Thyroid gland (tissue), 4 donors: ENCODE data around the gene ZNF394.

Experiments used
- POLR2A ChIP-seq, 2 donors: fragments of 450-650 bp; IDR thresholded peaks; one replicate each; pipeline ENCODE4 v1.6.1; 2017; ENCODE audit warnings: antibody characterized with exemption in 2 of 2, mild to moderate bottlenecking in 2 of 2, moderate library complexity in 1 of 2
- TF ChIP-seq, protein P1 (sequence below), 6 experiments: fragments of 200-600 bp in 3 of 6; fragments of 450-650 bp in 3 of 6; sonication (generic) in 3 of 6; IDR thresholded peaks; one replicate each; pipeline ENCODE4 v1.5.1; 2016 to 2019; ENCODE audit warnings: antibody characterized with exemption in 6 of 6, mild to moderate bottlenecking in 2 of 6, inconsistent platforms in 1 of 6, moderate library complexity in 1 of 6

DNA sequence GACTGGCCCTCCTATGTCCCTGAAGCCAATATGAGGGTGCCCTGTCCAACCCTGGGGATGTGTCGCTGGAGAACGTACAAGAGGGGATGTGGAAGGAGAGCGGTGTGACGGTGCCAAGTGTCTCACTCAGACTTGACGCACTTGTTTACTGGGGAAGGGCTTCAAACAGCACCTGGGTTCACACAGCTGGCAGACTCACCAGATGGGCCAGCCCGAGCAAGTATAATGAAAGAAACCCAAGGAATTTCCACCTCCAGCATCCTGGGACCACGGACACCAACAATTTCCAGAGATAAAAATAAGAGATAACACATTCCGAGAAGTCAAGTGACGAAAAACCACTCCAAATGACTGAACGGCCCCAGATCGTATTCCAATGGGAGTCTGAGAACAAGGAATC, 39.4 kb downstream of the ZNF394 start:
- TF ChIP-seq, protein P1, sequence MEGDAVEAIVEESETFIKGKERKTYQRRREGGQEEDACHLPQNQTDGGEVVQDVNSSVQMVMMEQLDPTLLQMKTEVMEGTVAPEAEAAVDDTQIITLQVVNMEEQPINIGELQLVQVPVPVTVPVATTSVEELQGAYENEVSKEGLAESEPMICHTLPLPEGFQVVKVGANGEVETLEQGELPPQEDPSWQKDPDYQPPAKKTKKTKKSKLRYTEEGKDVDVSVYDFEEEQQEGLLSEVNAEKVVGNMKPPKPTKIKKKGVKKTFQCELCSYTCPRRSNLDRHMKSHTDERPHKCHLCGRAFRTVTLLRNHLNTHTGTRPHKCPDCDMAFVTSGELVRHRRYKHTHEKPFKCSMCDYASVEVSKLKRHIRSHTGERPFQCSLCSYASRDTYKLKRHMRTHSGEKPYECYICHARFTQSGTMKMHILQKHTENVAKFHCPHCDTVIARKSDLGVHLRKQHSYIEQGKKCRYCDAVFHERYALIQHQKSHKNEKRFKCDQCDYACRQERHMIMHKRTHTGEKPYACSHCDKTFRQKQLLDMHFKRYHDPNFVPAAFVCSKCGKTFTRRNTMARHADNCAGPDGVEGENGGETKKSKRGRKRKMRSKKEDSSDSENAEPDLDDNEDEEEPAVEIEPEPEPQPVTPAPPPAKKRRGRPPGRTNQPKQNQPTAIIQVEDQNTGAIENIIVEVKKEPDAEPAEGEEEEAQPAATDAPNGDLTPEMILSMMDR (IDR thresholded peaks at IDR 0.05): no peak
- no peak for TF ChIP-seq POLR2A (IDR thresholded peaks at IDR 0.05)
